H1 (cell line): ENCODE measurements around the gene COL4A1. TPM values are rescaled to one million over a fixed set of nuclear protein-coding genes. Genes with fewer than 3 reads are reported as not detected.

ENCODE experiments used
- CTCF ChIA-PET: fragments of 300-600 bp; sonication (Branson Sonifier 250); formaldehyde crosslinking; loops from one replicate; lab custom pipeline; 2021; ENCODE audit not compliant: partially characterized antibody; lab: Charles Lee
- POLR2A ChIA-PET: fragments of 300-600 bp; sonication (Branson Sonifier 250); formaldehyde crosslinking; loops from one replicate; lab custom pipeline; 2021; ENCODE audit warnings: inconsistent platforms; ENCODE audit not compliant: partially characterized antibody; lab: Charles Lee
- DNase-seq, 2 experiments: peaks; one replicate each; pipeline versions ENCODE4 v3.0.0 to v3.0.0-alpha.2; 2010 to 2022; ENCODE audit warnings: low spot score in 2 of 2, low read depth in 1 of 2, mixed read lengths in 1 of 2
- FAIRE-seq: peaks from 2 replicates; lab custom pipeline; 2011; peaks lifted over from hg19 to GRCh38; lab: Jason Lieb, UNC
- H2AFZ ChIP-seq: 2 replicates; pipeline ENCODE4 v1.8.1; 2012; ENCODE audit warnings: low read length, inconsistent platforms
- H2AK5ac ChIP-seq: 2 replicates; pipeline ENCODE4 v1.6.1; 2013; ENCODE audit warnings: low read depth, low read length
- H2BK120ac ChIP-seq: replicated peaks from 2 replicates; pipeline ENCODE3; 2013; ENCODE audit warnings: low read depth, low read length, inconsistent platforms
- H2BK12ac ChIP-seq: 2 replicates; pipeline ENCODE4 v1.6.1; 2013; ENCODE audit warnings: low read depth, low read length
- H2BK15ac ChIP-seq: 2 replicates; pipeline ENCODE4 v1.6.1; 2013; ENCODE audit warnings: low read length
- H2BK20ac ChIP-seq: 2 replicates; pipeline ENCODE4 v1.6.1; 2013; ENCODE audit warnings: low read length
- H2BK5ac ChIP-seq: 2 replicates; pipeline ENCODE4 v1.6.1; 2013; ENCODE audit warnings: low read depth, low read length
- H3K14ac ChIP-seq: 2 replicates; pipeline ENCODE4 v1.6.1; 2013; ENCODE audit warnings: inconsistent platforms; ENCODE audit not compliant: insufficient read length
- H3K18ac ChIP-seq: 2 replicates; pipeline ENCODE4 v1.6.1; 2013; ENCODE audit warnings: low read length; ENCODE audit errors: extremely low read depth
- H3K23ac ChIP-seq: 2 replicates; pipeline ENCODE4 v1.6.1; 2013; ENCODE audit warnings: inconsistent platforms; ENCODE audit not compliant: insufficient read length
- H3K23me2 ChIP-seq: 2 replicates; pipeline ENCODE4 v1.6.1; 2013; ENCODE audit warnings: low read depth, low read length
- H3K27ac ChIP-seq: 2 replicates; pipeline ENCODE4 v1.6.1; 2011; ENCODE audit warnings: low read depth, low read length, inconsistent platforms
- H3K27me3 ChIP-seq, 4 experiments: replicated peaks in 1 of 4; 1 replicate in 1 of 4; 2 replicates in 3 of 4; pipeline versions ENCODE4 v1.6.1 to v1.8.1; 2011 to 2013; ENCODE audit warnings: low read length in 3 of 4, mild to moderate bottlenecking in 3 of 4, inconsistent platforms in 2 of 4, mixed read lengths in 2 of 4, moderate library complexity in 1 of 4; ENCODE audit not compliant: control insufficient read depth in 3 of 4, insufficient read depth in 3 of 4; ENCODE audit errors: extremely low read depth in 1 of 4
- H3K36me3 ChIP-seq, 4 experiments: 2 replicates each; pipeline versions ENCODE4 v1.6.1 to v1.8.1; 2011 to 2013; ENCODE audit warnings: mild to moderate bottlenecking in 4 of 4, low read length in 3 of 4, moderate library complexity in 2 of 4, control low read depth in 1 of 4, inconsistent platforms in 1 of 4; ENCODE audit not compliant: insufficient read depth in 4 of 4, control insufficient read depth in 2 of 4
- H3K4ac ChIP-seq: replicated peaks from 2 replicates; pipeline ENCODE3; 2013; ENCODE audit warnings: low read length, low read depth, mixed read lengths, inconsistent platforms; ENCODE audit not compliant: insufficient read length
- H3K4me1 ChIP-seq, 4 experiments: replicated peaks in 1 of 4; 1 replicate in 1 of 4; 2 replicates in 3 of 4; pipeline versions ENCODE4 v1.6.1 to v1.8.1; 2011 to 2013; ENCODE audit warnings: low read length in 3 of 4, inconsistent platforms in 2 of 4, mixed read lengths in 1 of 4; ENCODE audit not compliant: insufficient read depth in 4 of 4, control insufficient read depth in 3 of 4
- H3K4me2 ChIP-seq, 2 experiments: 2 replicates each; pipeline versions ENCODE4 v1.6.1 to v1.8.1; 2011 to 2013; ENCODE audit warnings: low read depth in 2 of 2, low read length in 2 of 2, control low read depth in 1 of 2, inconsistent platforms in 1 of 2, mild to moderate bottlenecking in 1 of 2; ENCODE audit not compliant: insufficient read depth in 1 of 2
- H3K4me3 ChIP-seq, 4 experiments: fragments of 200-600, 300-600 bp in 1 of 4; sonication (generic), shearing (Covaris generic), sonication (Bioruptor Twin) in 1 of 4; 2 replicates each; pipeline versions ENCODE4 v1.5.1 to v1.8.1; 2011 to 2016; ENCODE audit warnings: low read length in 4 of 4, low read depth in 3 of 4, control low read depth in 2 of 4, inconsistent platforms in 2 of 4, mild to moderate bottlenecking in 2 of 4, mixed read lengths in 1 of 4, moderate library complexity in 1 of 4; ENCODE audit not compliant: insufficient read depth in 2 of 4; ENCODE audit errors: extremely low read depth in 1 of 4
- H3K56ac ChIP-seq: replicated peaks from 2 replicates; pipeline ENCODE3; 2013; ENCODE audit warnings: low read depth, mild to moderate bottlenecking, mixed read lengths, low read length, inconsistent platforms; ENCODE audit not compliant: insufficient read length
- H3K79me1 ChIP-seq: 2 replicates; pipeline ENCODE4 v1.6.1; 2013; ENCODE audit warnings: low read depth, low read length, control low read depth
- H3K79me2 ChIP-seq, 2 experiments: 2 replicates each; pipeline versions ENCODE4 v1.6.1 to v1.8.1; 2012 to 2013; ENCODE audit warnings: low read length in 2 of 2, mild to moderate bottlenecking in 2 of 2, inconsistent platforms in 1 of 2; ENCODE audit not compliant: insufficient read depth in 2 of 2, control insufficient read depth in 1 of 2
- H3K9ac ChIP-seq, 4 experiments: replicated peaks in 1 of 4; 1 replicate in 1 of 4; 2 replicates in 3 of 4; pipeline versions ENCODE4 v1.6.1 to v1.8.1; 2011 to 2013; ENCODE audit warnings: low read depth in 3 of 4, low read length in 3 of 4, control low read depth in 2 of 4, mild to moderate bottlenecking in 2 of 4, moderate library complexity in 2 of 4, inconsistent platforms in 1 of 4; ENCODE audit errors: extremely low read depth in 1 of 4
- H3K9me3 ChIP-seq, 2 experiments: 2 replicates each; pipeline versions ENCODE4 v1.6.1 to v1.8.1; 2012 to 2013; ENCODE audit warnings: mild to moderate bottlenecking in 2 of 2, moderate library complexity in 2 of 2, control low read depth in 1 of 2, inconsistent platforms in 1 of 2, low read depth in 1 of 2, low read length in 1 of 2, mixed read lengths in 1 of 2; ENCODE audit not compliant: insufficient read depth in 2 of 2
- H4K20me1 ChIP-seq, 2 experiments: replicated peaks in 1 of 2; 2 replicates each; pipeline versions ENCODE3 to v1.8.1; 2011 to 2013; ENCODE audit warnings: inconsistent platforms in 2 of 2, low read length in 2 of 2, mild to moderate bottlenecking in 1 of 2; ENCODE audit not compliant: insufficient read depth in 2 of 2, control insufficient read depth in 1 of 2
- H4K5ac ChIP-seq: 2 replicates; pipeline ENCODE4 v1.6.1; 2013; ENCODE audit warnings: low read length, low read depth, mixed read lengths, inconsistent platforms; ENCODE audit not compliant: insufficient read length
- H4K8ac ChIP-seq: 2 replicates; pipeline ENCODE4 v1.8.0; 2013; ENCODE audit warnings: mild to moderate bottlenecking, moderate library complexity, low read length, inconsistent platforms; ENCODE audit not compliant: insufficient read depth; ENCODE audit errors: extremely low read depth
- H4K91ac ChIP-seq: replicated peaks from 2 replicates; pipeline ENCODE3; 2013; ENCODE audit warnings: low read length, mixed read lengths, inconsistent platforms; ENCODE audit not compliant: insufficient read length
- BCL11A ChIP-seq, 2 experiments: IDR thresholded peaks; one replicate each; pipeline ENCODE4 v1.6.1; 2011; ENCODE audit warnings: low read depth in 2 of 2, low read length in 2 of 2, mild to moderate bottlenecking in 2 of 2
- CHD1 ChIP-seq: IDR thresholded peaks from 2 replicates; pipeline ENCODE4 v1.6.1; 2012; ENCODE audit warnings: low read depth, low read length, improper control_type of control experiment
- CTBP2 ChIP-seq: IDR thresholded peaks from 2 replicates; pipeline ENCODE4 v1.7.0; 2011; ENCODE audit warnings: borderline replicate concordance, mild to moderate bottlenecking, moderate library complexity, mixed read lengths, low read length; ENCODE audit not compliant: insufficient read depth, insufficient read length
- CTCF ChIP-seq, 3 experiments: IDR thresholded peaks; 1 replicate in 2 of 3; 2 replicates in 1 of 3; pipeline versions ENCODE4 v1.5.1 to v1.6.1; 2011; ENCODE audit warnings: low read length in 3 of 3, mild to moderate bottlenecking in 3 of 3, inconsistent platforms in 2 of 3, low read depth in 1 of 3, moderate library complexity in 1 of 3; ENCODE audit not compliant: insufficient read depth in 1 of 3; ENCODE audit errors: control extremely low read depth in 1 of 3
- EGR1 ChIP-seq: IDR thresholded peaks from 2 replicates; pipeline ENCODE4 v1.6.1; 2011; ENCODE audit warnings: low read depth, low read length, borderline replicate concordance
- GABPA ChIP-seq: IDR thresholded peaks from 2 replicates; pipeline ENCODE4 v1.6.1; 2011; ENCODE audit warnings: mild to moderate bottlenecking, low read length, moderate library complexity, borderline replicate concordance; ENCODE audit not compliant: insufficient read depth
- NRF1 ChIP-seq: IDR thresholded peaks from 2 replicates; pipeline ENCODE4 v1.6.1; 2011; ENCODE audit warnings: mild to moderate bottlenecking, low read depth, low read length, improper control_type of control experiment
- YY1 ChIP-seq: IDR thresholded peaks from 2 replicates; pipeline ENCODE4 v1.6.1; 2011; ENCODE audit warnings: low read depth, mild to moderate bottlenecking, low read length
- WGBS, 2 experiments: shearing (Covaris generic) in 1 of 2; methylation state at CpG; one replicate each; pipeline versions ENCODE4 v1.1.6 to v1.1.7; 2013 to 2015; ENCODE audit warnings: low lambda C conversion rate in 2 of 2, mixed read lengths in 2 of 2, inconsistent platforms in 1 of 2, low coverage in 1 of 2, missing lambda C conversion rate in 1 of 2; ENCODE audit not compliant: insufficient replicate concordance in 2 of 2, insufficient coverage in 1 of 2, insufficient read length in 1 of 2; ENCODE audit errors: extremely low coverage in 1 of 2, missing lambda C conversion rate in 1 of 2; 5-methylcytosine and 5-hydroxymethylcytosine counted together
- polyA plus RNA-seq, 7 experiments: library from polyadenylated mRNA; depleted of rRNA in 3 of 7; stranded (reverse) in 5 of 7; unstranded in 2 of 7; fragments of >200 nt in 5 of 7; fragments of 200-250 nt in 2 of 7; gene quantifications; 1 replicate in 5 of 7; 2 replicates in 1 of 7; 4 replicates in 1 of 7; pipeline versions ENCODE4 v1.2.1 to v1.2.3, GENCODE V29; 2011 to 2013; ENCODE audit warnings: missing spikeins in 2 of 7, mixed read lengths in 2 of 7
- total RNA-seq: library from RNA; stranded (reverse); fragmentation: NEBNext Ultra II Directional; extraction: Animal tissue kit (Norgen Biotek cat#: 25700); gene quantifications from 2 replicates; pipeline ENCODE4 v1.2.1, GENCODE V29; 2021

The COL4A1 gene
- total and polyA plus RNA-seq, 2 of the 8 experiments (the other 6 are each of a cell fraction or from before 2014, with no cell fraction given) = 30.7 to 82.0 TPM

- Histone ChIP-seq H4K91ac (no peak overlapping the region), H3K36me3 (no peaks in the 10 kb centered on the region), H4K8ac (no peak overlapping the region), H2AFZ (no peak overlapping the region), H3K79me2 (no peaks in the 10 kb centered on the region), H3K79me1 (no peaks in the 10 kb centered on the region; the same call in 1 of the 2 replicates), H3K27ac (no peak overlapping the region), H2BK12ac (no peak overlapping the region), H3K4me3 (no peak overlapping the region), H3K56ac (no peak overlapping the region), H3K4me2 (no peak overlapping the region), H3K27me3 (no peaks in the 10 kb centered on the region), H2AK5ac (no peak overlapping the region), H3K9me3 (no peaks in the 10 kb centered on the region), H3K4me1 (peaks cover 0 to 8% (median under 1%) of the 10 kb centered on the region in 4 experiments; a peak in 2 of 7 replicates), H4K20me1 (peaks cover 0 to 3% of the 10 kb centered on the region in 2 experiments), H3K23me2 (no peaks in the 10 kb centered on the region), H3K14ac (no peak overlapping the region), H2BK120ac (no peak overlapping the region), H2BK20ac (no peak overlapping the region), H3K23ac (no peak overlapping the region), H3K18ac (no peak overlapping the region), H4K5ac (no peak overlapping the region), H3K4ac (no peak overlapping the region), H3K9ac (no peak overlapping the region), H2BK15ac (no peak overlapping the region), H2BK5ac (no peak overlapping the region)
- FAIRE-seq (no peak), DNase-seq (peak in 1 of 2 experiments; percentile 19)
- ChIA-PET POLR2A (no interaction called here), CTCF (interaction anchor here (0.6 to 4.2 kb wide), 12 partner anchors 8 to 172 kb away, joined by 3 to 28 read pairs (median 3); no protein-coding TSS in a partner anchor)
- 52% methylated on average over 5 of the region's 5 CpGs; no CpG with 5 or more reads in 1 of the 2 experiments for WGBS, 2 experiments
- TF ChIP-seq CHD1 = no peak
- no peak for TF ChIP-seq YY1
- no peak for TF ChIP-seq GABPA
- no peak for TF ChIP-seq CTBP2
- TF ChIP-seq NRF1 = no peak
- no peak for TF ChIP-seq EGR1
- TF ChIP-seq BCL11A (IDR thresholded peaks at IDR 0.05; ENCODE audit: low read depth in 2 of 2, low read length in 2 of 2) = no peak
- no peak for TF ChIP-seq CTCF (IDR thresholded peaks at IDR 0.05; ENCODE audit: control extremely low read depth in 1 of 3, insufficient read depth in 1 of 3, low read depth in 1 of 3, low read length in 3 of 3)
Measured at GRCh38 chr13:110239280-110240125, 67.5 kb downstream of the COL4A1 start.
